Measurements from ENCODE around the gene DNMT3L.

DNMT3L gene

DNA sequence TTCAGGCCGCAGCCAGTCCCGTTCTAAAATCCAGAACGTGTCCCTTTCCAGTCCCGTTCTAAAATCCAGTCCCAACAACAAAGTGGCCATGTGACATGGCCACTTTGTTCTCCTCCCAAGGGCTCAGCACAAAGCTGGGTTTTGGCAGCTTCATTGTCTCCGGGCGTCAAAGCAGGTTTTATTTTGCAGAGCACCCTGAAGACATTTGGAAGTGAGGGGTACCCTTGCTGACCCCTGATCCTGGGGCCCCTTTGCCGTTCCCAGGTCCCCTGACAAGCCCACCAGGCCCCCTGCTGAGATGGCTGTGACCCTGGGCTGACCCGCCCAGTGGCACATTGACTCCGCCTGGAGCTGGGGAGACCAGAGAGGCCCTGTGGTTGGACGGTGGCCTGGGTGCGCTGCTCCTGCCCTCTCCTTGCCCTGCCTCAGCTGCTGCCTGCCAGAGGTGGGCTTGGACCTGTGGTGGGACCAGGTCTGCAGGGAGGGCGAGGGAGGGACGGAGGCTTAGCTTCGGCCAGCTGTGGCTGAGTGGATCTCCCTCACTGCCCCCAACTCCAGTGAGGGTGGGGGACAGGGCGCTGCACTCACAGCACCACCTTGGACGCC is 42.4 kb upstream of the DNMT3L start:
- TF ChIP-seq TAF1 (IDR thresholded peaks at IDR 0.05; ENCODE audit: borderline replicate concordance, insufficient read depth, low read length), result no peak
- TF ChIP-seq POLR2AphosphoS5 (IDR thresholded peaks at IDR 0.05; ENCODE audit: low read depth, low read length), result no peak
- TF ChIP-seq SIN3A (IDR thresholded peaks at IDR 0.05; ENCODE audit: borderline replicate concordance, insufficient read depth, low read length), result no peak
- TF ChIP-seq FOXP2 (optimal IDR thresholded peaks at IDR 0.05; ENCODE audit: borderline replicate concordance, extremely low read depth, extremely low read length, insufficient read depth), result no peak
- TF ChIP-seq, protein P1, sequence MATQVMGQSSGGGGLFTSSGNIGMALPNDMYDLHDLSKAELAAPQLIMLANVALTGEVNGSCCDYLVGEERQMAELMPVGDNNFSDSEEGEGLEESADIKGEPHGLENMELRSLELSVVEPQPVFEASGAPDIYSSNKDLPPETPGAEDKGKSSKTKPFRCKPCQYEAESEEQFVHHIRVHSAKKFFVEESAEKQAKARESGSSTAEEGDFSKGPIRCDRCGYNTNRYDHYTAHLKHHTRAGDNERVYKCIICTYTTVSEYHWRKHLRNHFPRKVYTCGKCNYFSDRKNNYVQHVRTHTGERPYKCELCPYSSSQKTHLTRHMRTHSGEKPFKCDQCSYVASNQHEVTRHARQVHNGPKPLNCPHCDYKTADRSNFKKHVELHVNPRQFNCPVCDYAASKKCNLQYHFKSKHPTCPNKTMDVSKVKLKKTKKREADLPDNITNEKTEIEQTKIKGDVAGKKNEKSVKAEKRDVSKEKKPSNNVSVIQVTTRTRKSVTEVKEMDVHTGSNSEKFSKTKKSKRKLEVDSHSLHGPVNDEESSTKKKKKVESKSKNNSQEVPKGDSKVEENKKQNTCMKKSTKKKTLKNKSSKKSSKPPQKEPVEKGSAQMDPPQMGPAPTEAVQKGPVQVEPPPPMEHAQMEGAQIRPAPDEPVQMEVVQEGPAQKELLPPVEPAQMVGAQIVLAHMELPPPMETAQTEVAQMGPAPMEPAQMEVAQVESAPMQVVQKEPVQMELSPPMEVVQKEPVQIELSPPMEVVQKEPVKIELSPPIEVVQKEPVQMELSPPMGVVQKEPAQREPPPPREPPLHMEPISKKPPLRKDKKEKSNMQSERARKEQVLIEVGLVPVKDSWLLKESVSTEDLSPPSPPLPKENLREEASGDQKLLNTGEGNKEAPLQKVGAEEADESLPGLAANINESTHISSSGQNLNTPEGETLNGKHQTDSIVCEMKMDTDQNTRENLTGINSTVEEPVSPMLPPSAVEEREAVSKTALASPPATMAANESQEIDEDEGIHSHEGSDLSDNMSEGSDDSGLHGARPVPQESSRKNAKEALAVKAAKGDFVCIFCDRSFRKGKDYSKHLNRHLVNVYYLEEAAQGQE (IDR thresholded peaks at IDR 0.05; ENCODE audit: insufficient read depth in 1 of 2, low read depth in 2 of 2, low read length in 2 of 2), result no peak

DNA sequence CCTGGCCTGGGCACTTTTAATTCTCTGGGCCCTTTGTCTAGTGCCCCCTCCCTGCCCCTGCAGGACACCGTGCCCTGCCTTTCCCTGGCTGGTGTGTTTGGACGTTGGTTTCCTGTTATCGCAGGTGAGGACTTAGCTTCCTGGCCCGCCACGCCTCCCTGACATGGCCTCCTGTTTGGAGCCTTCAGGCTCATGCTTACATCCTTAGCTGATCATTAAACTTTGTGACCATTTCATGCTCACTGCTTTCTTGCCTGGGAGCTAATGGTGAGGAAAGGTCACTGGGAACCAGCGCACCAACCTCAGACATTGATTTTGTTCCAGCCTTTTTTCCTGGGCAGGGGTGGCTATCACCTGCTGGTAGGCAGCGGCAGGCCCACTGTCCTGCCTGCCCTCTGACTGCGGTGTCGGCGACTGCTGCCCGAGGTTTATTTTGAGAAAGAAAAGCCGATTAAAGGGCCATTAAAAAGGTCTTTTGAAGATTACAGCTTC is 41.8 kb upstream of the DNMT3L start:
- TF ChIP-seq SIN3A (IDR thresholded peaks at IDR 0.05; ENCODE audit: borderline replicate concordance, insufficient read depth, low read length), result no peak
- TF ChIP-seq POLR2AphosphoS5 (IDR thresholded peaks at IDR 0.05; ENCODE audit: low read depth, low read length), result no peak
- TF ChIP-seq, protein P1 (IDR thresholded peaks at IDR 0.05; ENCODE audit: insufficient read depth in 1 of 2, low read depth in 2 of 2, low read length in 2 of 2), result no peak
- TF ChIP-seq TAF1 (IDR thresholded peaks at IDR 0.05; ENCODE audit: borderline replicate concordance, insufficient read depth, low read length), result no peak
- TF ChIP-seq FOXP2 (optimal IDR thresholded peaks at IDR 0.05; ENCODE audit: borderline replicate concordance, extremely low read depth, extremely low read length, insufficient read depth), result no peak

DNA sequence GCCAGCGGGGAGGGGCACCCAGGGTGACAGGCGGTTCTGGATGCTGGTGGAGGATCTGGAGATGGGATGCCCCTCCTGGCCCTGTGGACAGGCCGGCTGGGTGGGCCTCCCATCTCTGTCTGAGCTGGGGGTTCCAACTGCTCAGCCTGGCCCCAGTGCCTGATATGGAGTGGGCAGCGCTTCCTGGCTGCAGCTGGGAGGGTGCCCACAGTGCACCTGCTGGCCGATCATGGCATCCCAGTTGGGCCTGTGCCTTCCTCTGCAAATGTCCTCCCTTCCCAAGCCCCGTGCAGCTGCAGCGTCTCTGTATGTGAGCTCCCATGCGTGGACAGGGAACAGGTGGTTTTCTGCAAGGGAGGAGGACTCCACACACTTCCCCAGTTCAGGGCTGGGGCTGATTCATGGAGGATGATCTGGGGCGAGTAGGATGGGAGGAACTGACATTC is 40.3 kb upstream of the DNMT3L start:
- TF ChIP-seq TAF1 (IDR thresholded peaks at IDR 0.05; ENCODE audit: borderline replicate concordance, insufficient read depth, low read length) (no peak), FOXP2 (optimal IDR thresholded peaks at IDR 0.05; ENCODE audit: borderline replicate concordance, extremely low read depth, extremely low read length, insufficient read depth) (no peak), POLR2AphosphoS5 (IDR thresholded peaks at IDR 0.05; ENCODE audit: low read depth, low read length) (no peak), SIN3A (IDR thresholded peaks at IDR 0.05; ENCODE audit: borderline replicate concordance, insufficient read depth, low read length) (no peak)
- TF ChIP-seq, protein P1 (IDR thresholded peaks at IDR 0.05; ENCODE audit: insufficient read depth in 1 of 2, low read depth in 2 of 2, low read length in 2 of 2), result no peak

DNA sequence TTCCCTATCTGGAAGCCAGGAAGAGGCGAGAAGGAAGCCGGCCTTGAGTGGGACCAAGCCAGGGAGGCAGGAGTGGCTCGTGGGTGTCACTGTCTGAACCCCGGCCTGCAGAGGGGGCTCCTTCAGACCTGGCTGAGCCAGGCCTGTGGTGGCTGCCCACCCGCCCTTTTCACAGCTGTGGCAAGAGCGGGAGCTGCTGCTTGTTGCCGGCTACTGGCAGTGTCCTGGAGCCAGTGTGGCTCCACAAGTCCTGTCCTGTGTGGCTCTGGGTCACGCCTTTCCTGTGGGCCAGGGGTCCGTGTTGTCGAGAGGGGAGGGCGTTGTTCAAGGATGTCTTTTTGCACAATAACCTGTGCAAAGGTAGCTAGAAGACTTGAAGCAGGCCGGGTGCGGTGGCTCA is 39.4 kb upstream of the DNMT3L start:
- TF ChIP-seq SIN3A (IDR thresholded peaks at IDR 0.05; ENCODE audit: borderline replicate concordance, insufficient read depth, low read length) (no peak), POLR2AphosphoS5 (IDR thresholded peaks at IDR 0.05; ENCODE audit: low read depth, low read length) (no peak), TAF1 (IDR thresholded peaks at IDR 0.05; ENCODE audit: borderline replicate concordance, insufficient read depth, low read length) (no peak), FOXP2 (optimal IDR thresholded peaks at IDR 0.05; ENCODE audit: borderline replicate concordance, extremely low read depth, extremely low read length, insufficient read depth) (no peak)
- TF ChIP-seq, protein P1 (IDR thresholded peaks at IDR 0.05; ENCODE audit: insufficient read depth in 1 of 2, low read depth in 2 of 2, low read length in 2 of 2), result no peak

All from PFSK-1 (cell line).